Activated CD8-positive, alpha-beta T cell treated with anti-CD3 and anti-CD28 coated beads for 36 hours (primary cell): ENCODE measurements around the gene TM9SF3. TPM values are rescaled to one million over a fixed set of nuclear protein-coding genes. Genes with fewer than 3 reads are reported as not detected.

ENCODE experiments used
- ATAC-seq: fragments of 200-7000 bp; cut with Tn5 transposase; one replicate; pipeline ENCODE4 v1.10.0; 2021; ENCODE audit warnings: mild to moderate bottlenecking, moderate library complexity
- CTCF ChIA-PET: fragments of 350-600 bp; sonication (Branson Sonifier 250); formaldehyde crosslinking; loops from one replicate; lab custom pipeline; 2021; ENCODE audit warnings: antibody characterized with exemption; lab: Charles Lee
- POLR2A ChIA-PET: fragments of 350-600 bp; sonication (Branson Sonifier 250); formaldehyde crosslinking; loops from one replicate; lab custom pipeline; 2021; ENCODE audit warnings: antibody characterized with exemption; lab: Charles Lee
- DNase-seq: peaks from one replicate; pipeline ENCODE4 v3.0.0-alpha.2; 2020
- H3K27ac Mint-ChIP-seq: one replicate; pipeline ENCODE4 v1.8.0; 2021; ENCODE audit warnings: mild to moderate bottlenecking, mixed read lengths
- H3K27me3 Mint-ChIP-seq: one replicate; pipeline ENCODE4 v1.8.0; 2021; ENCODE audit warnings: mixed read lengths
- H3K36me3 Mint-ChIP-seq: one replicate; pipeline ENCODE4 v1.8.0; 2021; ENCODE audit warnings: low read depth, mixed read lengths
- H3K4me1 Mint-ChIP-seq: one replicate; pipeline ENCODE4 v1.8.0; 2021; ENCODE audit warnings: low read depth, mixed read lengths
- H3K4me3 Mint-ChIP-seq: one replicate; pipeline ENCODE4 v1.8.0; 2021; ENCODE audit warnings: mild to moderate bottlenecking, moderate library complexity, mixed read lengths
- H3K9me3 Mint-ChIP-seq: one replicate; pipeline ENCODE4 v1.8.0; 2021; ENCODE audit warnings: mixed read lengths
- intact Hi-C: fragments of 100-400 bp; cut with micrococcal nuclease; formaldehyde crosslinking; loops from one replicate; pipeline ENCODE4 v1.10.0; 2022
- total RNA-seq, 2 experiments: library from RNA; stranded (reverse); gene quantifications; one replicate each; pipeline ENCODE4 v1.2.3, GENCODE V29; 2021
- TF ChIP-seq, protein P1 (sequence below): fragments of 200-600 bp; IDR thresholded peaks from one replicate; pipeline ENCODE4 v1.8.0; 2022; ENCODE audit warnings: antibody characterized with exemption, mild to moderate bottlenecking

The TM9SF3 gene
- total RNA-seq, 2 experiments from 2014 or later, result 66.4 to 71.1 TPM

DNA sequence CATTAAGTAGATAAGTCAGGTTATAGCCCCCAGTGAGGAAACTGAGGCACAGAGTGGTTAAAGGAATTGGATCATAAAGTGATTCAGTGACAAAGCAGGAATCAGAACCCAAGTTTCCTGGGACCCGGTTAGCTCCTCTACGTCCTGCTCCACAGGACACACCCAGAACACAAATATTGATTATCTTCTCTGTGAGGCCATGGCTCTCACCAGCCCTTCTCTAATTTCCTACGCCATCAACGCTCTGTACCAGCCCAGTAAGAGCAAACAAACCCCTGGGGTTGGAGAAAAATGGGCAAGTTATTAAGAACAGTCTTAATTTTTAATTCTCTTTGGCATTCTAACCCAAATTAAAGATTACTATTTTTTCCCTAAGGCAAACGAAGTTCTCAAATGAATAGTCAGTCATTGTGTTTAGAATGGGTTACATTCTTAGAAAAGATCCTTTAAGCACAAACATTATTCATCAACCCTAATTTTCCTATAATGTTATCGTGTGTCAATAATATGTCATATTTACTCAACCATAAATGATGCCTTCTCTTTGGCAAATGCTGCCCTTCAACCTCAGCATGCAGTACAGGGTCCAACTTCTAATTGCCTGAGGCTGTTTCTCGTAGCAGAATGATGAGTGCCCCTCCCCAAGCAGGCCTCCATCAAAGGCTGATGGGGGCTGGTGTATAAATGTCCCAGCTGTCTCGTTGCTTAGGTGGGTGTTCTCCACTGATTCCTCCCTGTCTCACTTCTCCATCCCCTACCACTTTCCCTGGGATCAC is 25.4 kb upstream of the TM9SF3 start:
- Mint-ChIP-seq H3K4me1 (peaks cover 9% of the 10 kb centered on the region), H3K36me3 (no peaks in the 10 kb centered on the region), H3K27ac (no peak overlapping the region), H3K27me3 (no peaks in the 10 kb centered on the region), H3K4me3 (no peak overlapping the region), H3K9me3 (no peaks in the 10 kb centered on the region)
- ChIA-PET POLR2A (no interaction called here), CTCF (no interaction called here)
- intact Hi-C loops, result no loop called here
- TF ChIP-seq, protein P1, sequence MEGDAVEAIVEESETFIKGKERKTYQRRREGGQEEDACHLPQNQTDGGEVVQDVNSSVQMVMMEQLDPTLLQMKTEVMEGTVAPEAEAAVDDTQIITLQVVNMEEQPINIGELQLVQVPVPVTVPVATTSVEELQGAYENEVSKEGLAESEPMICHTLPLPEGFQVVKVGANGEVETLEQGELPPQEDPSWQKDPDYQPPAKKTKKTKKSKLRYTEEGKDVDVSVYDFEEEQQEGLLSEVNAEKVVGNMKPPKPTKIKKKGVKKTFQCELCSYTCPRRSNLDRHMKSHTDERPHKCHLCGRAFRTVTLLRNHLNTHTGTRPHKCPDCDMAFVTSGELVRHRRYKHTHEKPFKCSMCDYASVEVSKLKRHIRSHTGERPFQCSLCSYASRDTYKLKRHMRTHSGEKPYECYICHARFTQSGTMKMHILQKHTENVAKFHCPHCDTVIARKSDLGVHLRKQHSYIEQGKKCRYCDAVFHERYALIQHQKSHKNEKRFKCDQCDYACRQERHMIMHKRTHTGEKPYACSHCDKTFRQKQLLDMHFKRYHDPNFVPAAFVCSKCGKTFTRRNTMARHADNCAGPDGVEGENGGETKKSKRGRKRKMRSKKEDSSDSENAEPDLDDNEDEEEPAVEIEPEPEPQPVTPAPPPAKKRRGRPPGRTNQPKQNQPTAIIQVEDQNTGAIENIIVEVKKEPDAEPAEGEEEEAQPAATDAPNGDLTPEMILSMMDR, result no peak
- ATAC-seq, result no peak
- DNase-seq, result no peak

DNA sequence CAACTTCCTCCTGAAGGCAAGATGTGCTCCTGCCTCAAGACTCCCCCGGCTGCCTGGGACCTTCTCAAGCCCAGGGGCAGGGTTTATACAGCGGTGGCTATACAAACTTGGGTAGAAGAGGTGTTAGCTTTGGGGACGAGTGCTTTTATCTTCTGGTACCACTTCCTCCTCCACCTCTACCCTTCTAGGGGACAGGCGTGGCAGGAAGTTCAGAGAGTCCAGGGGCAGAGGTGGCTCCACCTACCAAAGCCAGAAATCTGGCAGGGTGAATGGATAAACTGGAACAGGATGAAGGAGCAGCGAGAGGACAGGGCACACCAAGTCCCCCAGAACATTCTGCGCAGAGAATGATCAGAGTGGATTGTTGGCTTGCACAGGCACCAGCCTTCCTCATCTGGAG is 24.0 kb upstream of the TM9SF3 start:
- POLR2A ChIA-PET, result no interaction called here
- Mint-ChIP-seq H3K36me3 (no peaks in the 10 kb centered on the region), H3K9me3 (no peaks in the 10 kb centered on the region), H3K4me1 (peaks cover 9% of the 10 kb centered on the region), H3K27me3 (no peaks in the 10 kb centered on the region), H3K4me3 (no peak overlapping the region), H3K27ac (peak overlapping the region; percentile 62)
- TF ChIP-seq, protein P1, result no peak
- CTCF ChIA-PET, result interaction anchor here (2.3 kb wide), 1 partner anchor 30 kb away, joined by 8 read pairs; no protein-coding TSS in a partner anchor
- intact Hi-C loops, result no loop called here
- ATAC-seq (peak; percentile 94), DNase-seq (peak; percentile 47)

DNA sequence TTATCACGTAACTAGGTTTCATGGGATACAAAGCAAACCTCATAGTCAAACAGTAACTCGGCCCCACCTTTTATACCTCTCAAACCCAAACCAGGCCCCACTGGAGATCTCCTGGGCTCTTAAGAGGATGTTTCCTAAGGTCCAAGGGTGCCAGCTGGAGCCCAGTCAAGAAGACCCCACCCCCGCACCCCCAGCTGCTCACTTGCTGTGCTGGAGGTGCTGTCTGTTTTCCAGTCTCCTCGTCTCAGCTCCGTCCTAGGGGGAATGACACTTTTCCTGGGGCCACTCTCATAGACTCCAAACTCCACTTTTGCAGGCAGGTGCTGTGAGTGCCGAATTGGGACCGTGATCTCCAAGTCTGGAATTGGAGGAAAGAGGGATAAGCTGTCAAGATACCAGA is 22.7 kb upstream of the TM9SF3 start:
- H3K36me3 Mint-ChIP-seq, result no peaks in the 10 kb centered on the region
- TF ChIP-seq, protein P1, result no peak
- no peaks in the 10 kb centered on the region for H3K27me3 Mint-ChIP-seq
- peaks cover 9% of the 10 kb centered on the region for H3K4me1 Mint-ChIP-seq
- DNase-seq (no peak), ATAC-seq (no peak)
- ChIA-PET POLR2A (interaction anchor here (0.7 kb wide), 1 partner anchor 8 kb away, joined by 3 read pairs; no protein-coding TSS in a partner anchor), CTCF (interaction anchor here (2.3 kb wide), 1 partner anchor 31 kb away, joined by 8 read pairs; no protein-coding TSS in a partner anchor)
- intact Hi-C loops, result no loop called here
- no peak overlapping the region for H3K4me3 Mint-ChIP-seq
- H3K27ac Mint-ChIP-seq, result no peak overlapping the region
- H3K9me3 Mint-ChIP-seq, result no peaks in the 10 kb centered on the region

GRCh38 chr10:96608805-96609204 is 22.0 kb upstream of the TM9SF3 start:
- ChIA-PET POLR2A (no interaction called here), CTCF (interaction anchor here (2.3 kb wide), 1 partner anchor 32 kb away, joined by 8 read pairs; no protein-coding TSS in a partner anchor)
- Mint-ChIP-seq H3K4me3 (no peak overlapping the region), H3K36me3 (no peaks in the 10 kb centered on the region), H3K27me3 (no peaks in the 10 kb centered on the region), H3K9me3 (no peaks in the 10 kb centered on the region), H3K27ac (no peak overlapping the region), H3K4me1 (peaks cover 9% of the 10 kb centered on the region)
- DNase-seq (no peak), ATAC-seq (no peak)
- intact Hi-C loops, result no loop called here
- TF ChIP-seq, protein P1, result no peak

- ATAC-seq (no peak), DNase-seq (no peak)
- CTCF ChIA-PET, result no interaction called here
- TF ChIP-seq, protein P1, result no peak
- H3K4me1 Mint-ChIP-seq, result peaks cover 9% of the 10 kb centered on the region
- no peaks in the 10 kb centered on the region for H3K9me3 Mint-ChIP-seq
- no peak overlapping the region for H3K27ac Mint-ChIP-seq
- no peaks in the 10 kb centered on the region for H3K27me3 Mint-ChIP-seq
- H3K36me3 Mint-ChIP-seq, result no peaks in the 10 kb centered on the region
- intact Hi-C loops, result no loop called here
- POLR2A ChIA-PET, result no interaction called here
- no peak overlapping the region for H3K4me3 Mint-ChIP-seq
These were observed 21.4 kb upstream of the TM9SF3 start for GRCh38 chr10:96608262-96608661.
